Endothelial cell of umbilical vein (primary cell): Measurements from ENCODE around the gene MYO18A. TPM values are rescaled to one million over a fixed set of nuclear protein-coding genes. Genes with fewer than 3 reads are reported as not detected.

Experiments used
- BruUV-seq: library from RNA; stranded (reverse); fragments of 400-500 nt; replicated peaks from 2 replicates; lab custom pipeline; 2021; lab: Mats Ljungman, UMichigan
- CTCF ChIA-PET: fragments of 300-600, 350-600 bp; sonication (Branson Sonifier 250); formaldehyde crosslinking; loops from one replicate; lab custom pipeline; 2021; ENCODE audit warnings: antibody characterized with exemption, inconsistent platforms; lab: Charles Lee
- POLR2A ChIA-PET: fragments of 300-600, 350-600 bp; sonication (Branson Sonifier 250); formaldehyde crosslinking; loops from one replicate; lab custom pipeline; 2021; ENCODE audit warnings: antibody characterized with exemption, inconsistent platforms; lab: Charles Lee
- DNase-seq: peaks from one replicate; pipeline ENCODE4 v3.0.0-alpha.2; 2011; ENCODE audit warnings: low read depth, low spot score
- FAIRE-seq: peaks from 2 replicates; lab custom pipeline; 2011; peaks lifted over from hg19 to GRCh38; lab: Jason Lieb, UNC
- H2AFZ ChIP-seq: 2 replicates; pipeline ENCODE4 v1.6.0; 2012; ENCODE audit warnings: low read depth, low read length, control low read depth, inconsistent platforms
- H3K27ac ChIP-seq: 2 replicates; pipeline ENCODE4 v1.5.1; 2011; ENCODE audit warnings: low read depth, mild to moderate bottlenecking, control low read depth, low read length, moderate library complexity; ENCODE audit not compliant: insufficient read depth
- H3K27me3 ChIP-seq, 2 experiments: 2 replicates each; pipeline versions ENCODE4 v1.6.0 to v1.6.1; 2011; ENCODE audit warnings: low read length in 2 of 2, mixed read lengths in 1 of 2; ENCODE audit not compliant: control insufficient read depth in 2 of 2, insufficient read depth in 2 of 2
- H3K36me3 ChIP-seq, 2 experiments: 2 replicates in 1 of 2; 3 replicates in 1 of 2; pipeline ENCODE4 v1.5.1; 2011; ENCODE audit warnings: low read length in 2 of 2, mild to moderate bottlenecking in 1 of 2, moderate library complexity in 1 of 2; ENCODE audit not compliant: control insufficient read depth in 2 of 2, insufficient read depth in 2 of 2; ENCODE audit errors: extremely low read depth in 1 of 2
- H3K4me1 ChIP-seq: 3 replicates; pipeline ENCODE4 v1.5.1; 2011; ENCODE audit warnings: mild to moderate bottlenecking, low read length; ENCODE audit not compliant: control insufficient read depth, insufficient read depth; ENCODE audit errors: extremely low read depth
- H3K4me2 ChIP-seq: 2 replicates; pipeline ENCODE4 v1.6.1; 2011; ENCODE audit warnings: low read length, control low read depth, mixed read lengths; ENCODE audit not compliant: insufficient read depth
- H3K4me3 ChIP-seq, 3 experiments: fragments of 200-600 bp in 1 of 3; sonication (generic), shearing (Covaris generic) in 1 of 3; replicated peaks in 1 of 3; 2 replicates each; pipeline ENCODE4 v1.5.1; 2011 to 2016; ENCODE audit warnings: control low read depth in 3 of 3, low read length in 3 of 3, mild to moderate bottlenecking in 2 of 3, inconsistent platforms in 1 of 3, low read depth in 1 of 3, moderate library complexity in 1 of 3; ENCODE audit not compliant: insufficient read depth in 1 of 3
- H3K79me2 ChIP-seq: 2 replicates; pipeline ENCODE4 v1.6.0; 2012; ENCODE audit warnings: low read length, inconsistent platforms; ENCODE audit not compliant: control insufficient read depth, insufficient read depth
- H3K9ac ChIP-seq: replicated peaks from 2 replicates; pipeline ENCODE3; 2011; ENCODE audit warnings: low read length, control low read depth; ENCODE audit not compliant: insufficient read depth; ENCODE audit errors: extremely low read depth
- H3K9me1 ChIP-seq: replicated peaks from 3 replicates; pipeline ENCODE4 v1.6.0; 2011; ENCODE audit warnings: mild to moderate bottlenecking, low read length; ENCODE audit not compliant: control insufficient read depth, insufficient read depth; ENCODE audit errors: extremely low read depth
- H3K9me3 ChIP-seq: replicated peaks from 2 replicates; pipeline ENCODE4 v1.5.1; 2012; ENCODE audit warnings: low read length, inconsistent platforms; ENCODE audit not compliant: control insufficient read depth, insufficient read depth
- H4K20me1 ChIP-seq: replicated peaks from 2 replicates; pipeline ENCODE3; 2011; ENCODE audit warnings: mild to moderate bottlenecking, low read length; ENCODE audit not compliant: control insufficient read depth, insufficient read depth; ENCODE audit errors: extremely low read depth
- EZH2 ChIP-seq: IDR thresholded peaks from 2 replicates; pipeline ENCODE4 v1.6.1; 2012; ENCODE audit warnings: borderline replicate concordance, low read depth, mild to moderate bottlenecking, moderate library complexity, low read length, inconsistent platforms; ENCODE audit not compliant: severe bottlenecking
- FOS ChIP-seq: IDR thresholded peaks from 2 replicates; pipeline ENCODE4 v1.6.1; 2011; ENCODE audit warnings: mild to moderate bottlenecking, low read length, moderate library complexity, borderline replicate concordance; ENCODE audit not compliant: insufficient read depth
- GATA2 ChIP-seq: IDR thresholded peaks from 2 replicates; pipeline ENCODE4 v1.7.0; 2011; ENCODE audit warnings: low read depth, mild to moderate bottlenecking, moderate library complexity, mixed read lengths, low read length; ENCODE audit not compliant: insufficient read length, insufficient read depth
- JUN ChIP-seq: IDR thresholded peaks from 2 replicates; pipeline ENCODE4 v1.6.1; 2011; ENCODE audit warnings: borderline replicate concordance, low read depth; ENCODE audit not compliant: insufficient read length, insufficient read depth
- MYC ChIP-seq: IDR thresholded peaks from one replicate; pipeline ENCODE4 v1.6.1; 2011; ENCODE audit warnings: mild to moderate bottlenecking, low read depth, low read length
- POLR2A ChIP-seq: IDR thresholded peaks from 2 replicates; pipeline ENCODE4 v1.6.1; 2012; ENCODE audit warnings: low read depth, mild to moderate bottlenecking, control low read depth, low read length
- POLR2AphosphoS5 ChIP-seq: IDR thresholded peaks from 2 replicates; pipeline ENCODE4 v1.6.1; 2012; ENCODE audit warnings: low read depth, mild to moderate bottlenecking, control low read depth, low read length, moderate library complexity; ENCODE audit not compliant: insufficient read depth
- dilution Hi-C: fragments of 300-500 bp; cut with MboI; formaldehyde crosslinking; loops from one replicate; pipeline ENCODE4 v1.15.0; 2019; ENCODE audit warnings: low sequenced_read_pairs; ENCODE audit not compliant: extremely low pct_ligation_motif_present
- intact Hi-C: fragments of 100-400 bp; cut with micrococcal nuclease; formaldehyde crosslinking; loops from one replicate; pipeline ENCODE4 v1.10.0; 2022
- polyA plus RNA-seq, 4 experiments: library from polyadenylated mRNA; depleted of rRNA in 3 of 4; stranded (reverse) in 3 of 4; unstranded in 1 of 4; fragments of >200 nt; gene quantifications; 2 replicates each; pipeline versions ENCODE4 v1.2.1 to v1.2.3, GENCODE V29; 2011 to 2012; ENCODE audit warnings: missing spikeins in 1 of 4
- total RNA-seq: library from RNA; stranded (reverse); gene quantifications from 2 replicates; pipeline ENCODE4 v1.2.3, GENCODE V29; 2021
- TF ChIP-seq, protein P1 (sequence below), 2 donors: IDR thresholded peaks; 1 replicate in 1 of 2; 2 replicates in 1 of 2; pipeline ENCODE4 v1.5.1; 2011; ENCODE audit warnings: low read length in 2 of 2, mild to moderate bottlenecking in 2 of 2, moderate library complexity in 2 of 2, control low read depth in 1 of 2, inconsistent platforms in 1 of 2, low read depth in 1 of 2; ENCODE audit not compliant: insufficient read depth in 1 of 2; ENCODE audit errors: extremely low read depth in 1 of 2
- TF ChIP-seq, protein P2 (sequence below): IDR thresholded peaks from 2 replicates; pipeline ENCODE4 v1.6.1; 2011; ENCODE audit not compliant: insufficient read depth, insufficient read length

MYO18A gene
- total and polyA plus RNA-seq, 2 donors (not counting 3 experiments of a cell fraction or from before 2014, with no cell fraction given) = 3.9 to 28.3 TPM

DNA sequence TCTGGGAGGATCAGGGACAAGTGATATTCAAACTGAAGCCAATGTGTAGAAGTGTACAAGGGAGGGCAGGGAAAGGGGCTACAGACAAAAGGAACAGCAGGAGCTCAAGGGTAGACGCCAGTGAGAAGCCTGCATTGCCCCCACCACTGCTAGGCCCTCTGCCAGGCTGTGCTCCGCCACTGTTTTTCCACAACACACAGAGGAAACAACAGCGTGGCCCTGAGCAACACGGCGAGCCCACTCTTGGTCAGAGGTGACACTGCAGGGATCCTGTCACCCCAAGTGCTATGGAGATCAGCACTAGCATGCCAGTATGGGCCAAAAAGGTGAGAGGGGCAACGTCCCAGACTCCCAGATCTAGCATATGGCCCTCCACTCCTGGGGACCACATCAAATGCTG is 23.4 kb downstream of the MYO18A start:
- no peaks in the 10 kb centered on the region for H3K79me2 ChIP-seq
- no peak for FAIRE-seq
- peak; percentile 84 for DNase-seq

More for the DNA sequence above, 23.4 kb downstream of the MYO18A start:
- dilution Hi-C loops = no loop called here
- CTCF ChIA-PET = interaction anchor here (0.9 to 4.2 kb wide), 7 partner anchors 8 to 66 kb away, joined by 3 to 44 read pairs (median 3); partner anchors contain the start of gene MYO18A
- H3K36me3 ChIP-seq = no peaks in the 10 kb centered on the region
- H3K27me3 ChIP-seq = no peaks in the 10 kb centered on the region
- H3K4me1 ChIP-seq = peaks cover 27% of the 10 kb centered on the region
- TF ChIP-seq, protein P1, sequence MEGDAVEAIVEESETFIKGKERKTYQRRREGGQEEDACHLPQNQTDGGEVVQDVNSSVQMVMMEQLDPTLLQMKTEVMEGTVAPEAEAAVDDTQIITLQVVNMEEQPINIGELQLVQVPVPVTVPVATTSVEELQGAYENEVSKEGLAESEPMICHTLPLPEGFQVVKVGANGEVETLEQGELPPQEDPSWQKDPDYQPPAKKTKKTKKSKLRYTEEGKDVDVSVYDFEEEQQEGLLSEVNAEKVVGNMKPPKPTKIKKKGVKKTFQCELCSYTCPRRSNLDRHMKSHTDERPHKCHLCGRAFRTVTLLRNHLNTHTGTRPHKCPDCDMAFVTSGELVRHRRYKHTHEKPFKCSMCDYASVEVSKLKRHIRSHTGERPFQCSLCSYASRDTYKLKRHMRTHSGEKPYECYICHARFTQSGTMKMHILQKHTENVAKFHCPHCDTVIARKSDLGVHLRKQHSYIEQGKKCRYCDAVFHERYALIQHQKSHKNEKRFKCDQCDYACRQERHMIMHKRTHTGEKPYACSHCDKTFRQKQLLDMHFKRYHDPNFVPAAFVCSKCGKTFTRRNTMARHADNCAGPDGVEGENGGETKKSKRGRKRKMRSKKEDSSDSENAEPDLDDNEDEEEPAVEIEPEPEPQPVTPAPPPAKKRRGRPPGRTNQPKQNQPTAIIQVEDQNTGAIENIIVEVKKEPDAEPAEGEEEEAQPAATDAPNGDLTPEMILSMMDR (IDR thresholded peaks at IDR 0.05; ENCODE audit: extremely low read depth in 1 of 2, insufficient read depth in 1 of 2, low read depth in 1 of 2, low read length in 2 of 2) = no peak
- TF ChIP-seq JUN = no peak
- TF ChIP-seq EZH2 = no peak
- TF ChIP-seq POLR2A = no peak
- TF ChIP-seq, protein P2, sequence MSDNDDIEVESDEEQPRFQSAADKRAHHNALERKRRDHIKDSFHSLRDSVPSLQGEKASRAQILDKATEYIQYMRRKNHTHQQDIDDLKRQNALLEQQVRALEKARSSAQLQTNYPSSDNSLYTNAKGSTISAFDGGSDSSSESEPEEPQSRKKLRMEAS = no peak
- TF ChIP-seq POLR2AphosphoS5 = no peak
- TF ChIP-seq GATA2 = no peak
- TF ChIP-seq FOS = no peak
- TF ChIP-seq MYC = no peak
- H3K9me1 ChIP-seq = no peaks in the 10 kb centered on the region
- H3K27ac ChIP-seq = no peak overlapping the region
- no peak overlapping the region for H2AFZ ChIP-seq
- POLR2A ChIA-PET = no interaction called here
- H3K9me3 ChIP-seq = no peaks in the 10 kb centered on the region
- no peaks in the 10 kb centered on the region for H4K20me1 ChIP-seq
- no peak overlapping the region for H3K4me2 ChIP-seq
- no peak overlapping the region for H3K9ac ChIP-seq
- no TSS peak for BruUV-seq
- H3K4me3 ChIP-seq = no peak overlapping the region
- intact Hi-C loops = no loop called here
